HG03175 (cell line): ENCODE data around the gene NBDY.
"Not testable (repeated sequence)": the region's sequence is repeated elsewhere in the genome, so short reads cannot be mapped to it uniquely, and the experiment has no call there.

Source experiments
- ATAC-seq: cut with Tn5 transposase; IDR thresholded peaks from one replicate; pipeline ENCODE4 v1.9.1; 2021; ENCODE audit warnings: mild to moderate bottlenecking, moderate library complexity; ENCODE audit not compliant: unreplicated experiment

NBDY gene

DNA sequence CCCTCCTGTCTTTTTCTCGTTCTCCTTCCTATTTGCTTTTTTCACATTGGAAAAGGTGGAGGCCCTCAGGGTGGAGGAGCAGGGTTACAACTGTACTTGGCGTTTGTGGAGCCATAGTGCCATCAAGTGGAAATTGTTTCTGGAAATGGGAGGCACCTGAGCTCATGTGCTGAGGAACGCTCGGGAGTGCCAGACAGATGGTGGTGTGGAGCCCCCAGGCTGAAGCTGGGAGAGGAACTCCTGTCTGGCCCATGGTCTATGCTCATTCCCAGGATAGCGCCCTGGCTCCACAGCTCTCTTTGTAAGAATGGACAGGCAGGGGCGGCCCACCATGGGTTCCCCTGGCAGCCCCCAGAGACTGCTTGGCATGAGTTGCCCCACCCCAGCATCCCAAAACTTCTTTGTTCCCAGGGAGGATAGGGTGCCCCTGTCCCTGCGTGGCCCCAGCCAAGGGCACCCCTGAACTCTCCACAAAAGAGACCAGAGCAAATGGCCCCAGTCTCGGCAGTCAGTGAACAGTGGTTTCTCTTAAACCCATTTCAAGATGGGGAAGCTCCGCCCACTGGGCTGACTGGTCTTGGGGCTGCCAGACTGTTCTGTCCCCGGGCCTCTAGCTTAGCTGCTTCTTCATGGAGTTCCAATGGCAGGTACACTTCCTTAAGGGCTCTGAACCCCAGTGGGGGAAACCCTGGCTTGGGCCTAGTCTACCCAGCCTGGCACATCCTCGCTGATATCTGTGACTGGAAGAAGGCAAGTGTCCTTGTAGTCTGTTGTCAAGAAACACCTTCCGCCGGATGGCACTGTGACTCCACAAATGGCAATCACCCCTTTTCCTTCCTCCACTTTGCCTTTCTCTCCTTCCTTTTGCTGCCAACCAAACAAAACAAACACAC is 70.1 kb downstream of the NBDY start:
- ATAC-seq = no peak

DNA sequence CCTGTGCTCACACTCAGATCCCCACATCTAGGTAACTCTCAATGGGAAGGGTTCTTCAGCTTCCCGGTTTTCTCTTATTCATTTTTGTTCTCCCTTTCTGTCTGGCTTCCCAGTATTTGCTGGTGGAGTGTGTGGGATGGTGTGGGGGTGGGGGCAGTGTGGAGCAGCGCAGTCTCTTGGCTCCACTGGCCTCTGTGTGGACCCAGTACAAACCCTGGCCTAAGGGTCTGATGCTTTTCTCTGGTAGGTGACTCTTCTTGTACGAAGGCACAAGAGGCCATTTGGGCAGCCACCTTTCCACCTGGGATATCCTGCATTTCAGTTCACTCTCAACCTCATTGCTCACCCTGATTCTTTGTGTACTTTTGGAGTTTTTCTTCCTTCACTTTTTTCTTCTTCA is 71.3 kb downstream of the NBDY start:
- ATAC-seq = no peak

DNA sequence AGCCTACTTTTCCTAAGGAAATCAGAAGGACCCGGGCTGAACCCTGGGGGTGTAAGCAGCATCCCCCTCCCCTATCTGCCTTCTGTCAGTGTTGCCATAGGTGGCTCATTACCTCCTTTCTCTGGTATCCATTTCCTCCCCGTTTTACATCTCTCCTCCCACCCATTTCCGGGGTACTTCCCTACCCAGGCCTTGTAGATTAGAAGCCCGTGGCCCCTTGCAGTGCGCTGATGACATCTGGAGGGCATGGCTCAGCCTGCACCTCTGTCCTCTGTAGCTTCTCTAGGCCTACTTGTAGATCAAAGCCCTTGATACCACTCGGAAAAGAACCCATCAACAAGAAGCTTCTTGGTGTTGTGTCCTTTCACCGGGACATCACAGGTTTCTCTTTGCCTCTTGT is 71.8 kb downstream of the NBDY start:
- peak; percentile 85 for ATAC-seq

DNA sequence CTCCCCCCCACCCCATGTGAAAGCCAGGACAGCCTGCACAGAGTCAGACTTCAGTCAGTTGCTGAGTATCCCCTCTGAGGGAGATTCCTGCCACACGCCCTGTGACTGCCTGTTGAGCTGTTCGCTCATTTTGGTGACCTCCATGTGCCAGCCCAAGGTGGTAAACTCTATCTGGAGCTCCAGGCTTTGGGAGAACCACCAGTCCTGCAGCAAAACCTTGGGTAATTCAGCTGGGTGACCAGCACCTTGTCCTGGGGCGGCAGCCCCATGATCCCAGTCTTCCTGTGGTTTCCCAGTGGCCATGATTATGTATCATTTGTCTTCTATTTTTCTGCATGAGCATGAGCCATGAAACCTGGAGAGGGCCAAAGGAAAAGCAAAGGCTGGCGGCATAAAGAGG is 73.4 kb downstream of the NBDY start:
- ATAC-seq = no peak

DNA sequence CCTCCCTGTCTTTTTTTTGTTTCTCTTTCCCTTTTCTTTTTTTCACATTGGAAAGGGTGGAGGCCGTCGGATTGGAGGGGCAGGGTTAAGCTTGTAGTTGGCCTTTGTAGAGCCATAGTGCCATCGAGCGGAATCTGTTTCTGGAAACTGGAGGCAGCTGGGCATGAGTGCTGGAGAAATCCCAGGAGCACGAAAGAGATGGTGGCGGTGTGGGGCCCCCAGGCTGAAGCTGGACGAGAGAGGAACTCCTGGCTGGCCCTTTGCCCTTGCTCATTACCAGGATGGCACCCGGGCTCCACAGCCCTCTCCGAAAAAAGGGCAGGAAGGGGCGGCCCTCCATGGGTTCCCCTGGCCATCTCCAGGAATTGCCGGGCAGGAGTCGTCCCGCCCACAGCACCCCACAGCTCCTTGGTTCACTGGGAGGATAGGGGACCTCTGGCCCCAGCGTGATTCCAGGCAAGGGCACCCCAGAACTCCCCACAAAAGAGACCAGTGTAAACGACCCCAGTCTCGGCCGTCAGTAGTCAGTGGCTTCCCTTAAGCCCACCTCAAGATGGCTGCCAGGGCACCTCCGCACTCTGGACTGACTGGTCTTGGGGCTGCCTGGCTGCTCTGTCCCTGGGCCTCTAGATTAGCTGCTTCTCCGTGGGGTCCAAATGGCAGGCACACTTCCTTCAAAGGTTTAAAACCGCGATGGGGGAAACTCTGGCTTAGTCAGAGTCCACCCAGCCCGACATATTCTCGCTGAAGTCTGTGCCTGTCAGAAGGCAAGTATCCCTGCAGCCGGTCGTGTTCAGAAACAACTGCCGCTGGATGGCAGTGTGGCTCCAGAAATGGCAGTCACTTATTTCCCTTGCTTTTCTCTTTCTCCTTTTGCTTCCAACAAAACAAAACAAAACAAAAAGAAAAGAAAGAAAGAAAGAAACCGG is 74.1 kb downstream of the NBDY start:
- no peak for ATAC-seq

DNA sequence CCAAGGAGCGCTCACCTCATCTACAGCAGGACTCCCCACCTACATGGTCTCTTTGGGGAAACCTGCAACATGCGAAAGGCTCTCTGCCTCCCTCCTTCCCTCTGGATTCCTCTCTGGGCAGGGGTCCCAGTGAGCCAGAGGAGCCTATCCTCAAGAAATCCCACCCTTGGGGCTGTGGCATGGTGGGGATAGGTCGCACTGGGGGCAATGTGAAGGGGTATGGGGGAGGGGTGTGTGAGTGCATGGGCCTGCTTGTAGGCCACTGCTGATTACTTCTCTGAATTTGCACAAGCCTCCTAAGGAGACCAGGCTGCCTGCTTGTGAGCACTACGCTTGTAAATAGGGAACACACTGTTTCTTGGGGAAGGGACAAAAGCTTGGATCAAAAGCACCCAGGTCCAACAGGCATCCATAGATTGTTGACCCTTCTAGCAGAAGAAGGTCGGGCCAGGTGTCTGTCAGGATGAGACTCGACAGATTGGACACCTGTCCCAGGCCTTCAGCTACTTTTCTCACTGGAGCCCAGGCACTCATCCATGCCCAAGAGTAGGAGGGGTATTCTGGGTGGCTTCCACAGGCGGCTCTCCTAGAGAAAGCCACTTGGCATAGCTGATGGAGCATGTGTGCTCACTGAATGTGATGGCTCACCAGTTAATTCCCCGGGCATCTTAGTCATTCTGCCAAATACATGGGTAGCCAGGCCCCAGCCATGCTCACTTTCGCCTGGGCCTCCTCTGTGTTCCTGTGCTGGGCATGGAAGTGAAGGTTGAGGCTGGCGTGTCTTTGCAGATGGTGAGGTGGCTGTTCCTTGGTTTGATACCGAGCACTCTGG is 75.0 kb downstream of the NBDY start:
- no peak for ATAC-seq

DNA sequence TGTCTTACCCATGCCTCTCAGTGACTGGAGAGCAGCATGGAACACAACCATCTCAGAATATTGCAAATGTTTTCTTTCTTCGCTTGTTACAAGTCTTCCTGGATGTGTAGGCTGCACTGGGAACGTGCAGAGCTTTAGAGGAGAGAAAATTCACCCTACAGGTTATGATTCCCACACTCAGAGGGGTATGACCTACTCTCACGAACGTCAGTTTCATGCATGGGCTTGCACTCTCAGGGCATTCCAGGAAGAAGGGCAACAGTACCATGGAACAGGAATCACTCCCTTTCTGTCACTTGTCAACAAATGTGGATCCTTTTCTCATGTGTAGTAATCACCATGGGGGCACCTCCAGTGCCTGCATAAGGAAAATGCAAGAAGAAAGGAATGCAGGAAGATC is 75.8 kb downstream of the NBDY start:
- no peak for ATAC-seq

DNA sequence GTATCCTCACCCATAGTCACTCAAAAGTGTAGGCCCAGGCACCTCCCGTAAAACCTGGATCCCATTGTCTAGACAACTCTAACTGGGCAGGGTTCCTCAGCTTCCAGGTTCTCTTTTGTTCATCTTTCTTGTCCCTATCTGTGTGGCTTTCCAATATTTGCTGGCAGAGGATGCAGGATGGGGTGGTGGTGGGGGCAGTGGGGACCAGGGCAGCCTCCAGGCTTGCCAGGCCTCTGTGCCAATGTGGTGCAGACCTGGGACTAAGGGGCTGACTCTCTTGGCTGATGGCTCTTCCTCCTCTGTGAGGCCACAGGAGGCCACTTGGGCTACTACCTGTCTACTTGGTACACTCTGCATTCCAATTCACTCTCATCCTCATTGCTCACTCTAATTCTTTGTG is 76.4 kb downstream of the NBDY start:
- no peak for ATAC-seq

DNA sequence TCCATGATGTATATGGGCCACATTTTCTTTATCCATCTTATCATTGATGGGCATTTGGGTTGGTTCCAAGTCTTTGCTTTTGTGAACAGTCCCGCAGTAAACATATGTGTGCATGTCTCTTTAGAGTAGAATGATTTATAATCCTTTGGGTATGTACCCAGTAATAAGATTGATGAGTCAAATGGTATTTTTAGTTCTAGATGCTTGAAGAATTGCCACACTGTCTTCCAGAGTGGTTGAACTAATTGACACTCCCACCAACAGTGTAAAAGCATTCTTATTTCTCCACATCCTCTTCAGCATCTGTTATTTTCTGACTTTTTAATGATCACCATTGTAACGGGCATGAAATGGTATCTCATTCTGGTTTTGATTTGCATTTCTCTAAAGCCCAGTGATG is 77.1 kb downstream of the NBDY start:
- ATAC-seq = not testable (repeated sequence)

DNA sequence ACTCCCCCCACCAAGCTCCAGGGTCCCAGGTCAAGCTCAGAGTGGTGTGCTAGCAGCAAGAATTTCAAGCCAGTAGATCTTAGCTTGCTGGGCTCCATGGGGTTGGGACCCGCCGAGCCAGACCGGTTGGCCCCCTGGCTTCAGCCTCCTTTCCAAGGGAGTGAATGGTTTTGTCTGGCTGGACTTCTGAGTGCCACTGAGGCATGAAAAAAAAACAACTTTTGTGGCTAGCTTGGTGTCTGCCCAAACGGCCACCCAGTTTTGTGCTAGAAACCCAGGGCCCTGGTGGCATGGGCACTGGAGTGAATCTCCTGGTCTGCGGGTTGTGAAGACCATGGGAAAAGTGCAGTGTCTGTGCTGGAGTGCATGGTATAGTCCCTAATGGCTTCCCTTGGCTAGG is 82.6 kb downstream of the NBDY start:
- ATAC-seq = no peak

DNA sequence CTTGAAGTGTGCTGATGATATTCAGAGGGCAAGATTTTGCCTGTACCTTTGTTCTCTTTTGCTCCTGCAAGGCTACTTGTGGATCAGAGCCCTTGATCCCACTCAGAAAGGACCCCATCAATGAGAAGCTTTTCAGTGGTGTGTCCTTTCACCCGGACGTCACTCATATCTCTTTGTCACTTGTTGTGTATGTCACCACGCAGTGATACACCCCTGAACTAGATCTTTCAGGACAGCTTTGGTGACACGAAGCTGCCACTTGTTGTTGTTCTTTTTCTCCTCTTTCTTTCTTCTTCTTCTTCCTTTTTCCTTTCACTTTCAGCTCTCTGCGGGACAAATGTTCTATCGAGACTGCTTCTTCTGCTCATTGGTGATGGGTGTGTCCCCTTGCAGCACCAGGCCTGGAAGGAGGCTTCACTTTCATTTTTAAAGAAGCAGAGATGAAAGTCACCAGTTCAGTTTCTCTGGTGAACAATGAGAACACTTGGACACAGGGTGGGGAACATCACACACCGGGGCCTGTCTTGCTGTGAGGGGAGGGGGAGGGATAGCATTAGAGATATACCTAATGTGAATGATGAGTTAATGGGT is 83.6 kb downstream of the NBDY start:
- ATAC-seq = peak; percentile 89

DNA sequence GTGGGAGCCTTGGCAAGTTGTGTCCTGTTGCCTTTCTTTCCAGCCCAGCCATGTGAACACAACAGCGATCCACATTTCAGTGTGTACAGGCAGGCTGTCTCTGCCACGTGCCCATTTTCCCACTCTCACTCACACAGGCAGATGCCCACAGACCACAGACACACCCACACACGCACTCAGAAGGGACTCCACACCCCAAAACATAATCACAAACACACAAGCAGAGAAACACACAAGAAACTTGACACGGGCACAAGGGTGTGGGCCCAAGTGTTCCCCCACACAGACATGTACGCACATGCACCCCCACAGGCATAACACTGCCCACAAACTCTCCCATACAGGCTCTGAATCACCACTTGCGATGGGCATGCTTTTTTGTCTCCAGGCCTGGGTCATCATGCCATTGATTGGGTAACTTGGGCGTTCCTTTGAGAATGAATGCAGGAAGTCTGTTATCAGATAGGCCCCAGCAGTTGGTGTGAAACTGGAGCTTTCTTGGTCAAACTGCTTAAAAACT is 84.3 kb downstream of the NBDY start:
- ATAC-seq = peak; percentile 51

DNA sequence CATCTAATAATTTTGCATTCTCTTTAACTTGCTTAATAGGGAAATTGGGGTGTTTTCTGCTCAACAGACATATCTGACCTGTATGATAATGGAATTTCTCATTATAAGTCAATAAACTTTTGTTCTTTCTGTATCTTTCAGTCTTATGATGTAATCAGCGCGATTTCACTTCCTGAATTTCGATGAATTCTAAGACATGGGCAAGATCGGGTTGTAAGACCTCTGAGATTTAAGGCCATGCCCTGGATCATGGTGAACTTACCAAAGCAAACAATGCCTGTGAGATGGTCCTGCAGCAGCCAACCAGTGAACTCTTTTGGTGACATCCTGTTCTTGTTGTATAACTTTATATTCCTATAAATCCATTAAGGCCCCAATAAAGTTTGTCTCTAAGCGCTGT is 88.1 kb downstream of the NBDY start:
- no peak for ATAC-seq

DNA sequence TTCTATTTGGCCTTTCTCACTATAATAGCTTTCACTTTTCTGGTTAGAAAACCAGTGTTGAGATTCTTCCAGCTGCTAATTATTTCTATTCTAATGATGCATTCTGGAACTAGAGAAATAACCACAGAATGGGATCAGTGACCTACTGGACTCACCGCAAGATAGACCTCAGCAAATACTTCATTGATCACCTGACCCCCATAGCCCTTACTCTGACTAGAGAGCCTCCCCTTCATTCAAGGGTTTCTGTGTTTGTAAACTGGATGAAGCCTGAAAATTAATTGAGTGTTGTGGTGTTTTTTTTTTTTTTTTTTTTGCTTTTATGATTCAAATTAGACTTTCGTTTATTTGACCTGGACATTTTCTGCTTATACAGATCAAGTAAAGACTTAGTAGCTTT is 97.0 kb downstream of the NBDY start:
- ATAC-seq = no peak

DNA sequence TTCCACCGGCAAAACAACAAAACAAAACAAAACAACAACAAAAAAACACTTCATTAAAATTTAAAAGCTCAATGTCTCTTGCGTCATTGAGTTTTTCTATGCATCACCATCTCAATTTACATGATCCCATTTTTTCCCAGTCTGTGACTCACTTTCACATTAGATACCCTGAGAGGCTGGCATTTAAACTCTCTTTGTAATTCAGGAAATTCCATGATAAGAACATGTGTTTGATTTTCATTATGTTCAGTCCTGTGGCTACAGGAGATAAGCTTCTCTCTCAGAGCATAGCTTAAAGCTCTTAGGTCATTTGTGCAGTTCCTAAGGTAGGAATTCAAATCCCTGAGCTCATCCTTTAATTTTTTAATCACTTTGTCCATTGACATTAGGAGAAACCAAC is 104.6 kb downstream of the NBDY start:
- ATAC-seq = no peak

DNA sequence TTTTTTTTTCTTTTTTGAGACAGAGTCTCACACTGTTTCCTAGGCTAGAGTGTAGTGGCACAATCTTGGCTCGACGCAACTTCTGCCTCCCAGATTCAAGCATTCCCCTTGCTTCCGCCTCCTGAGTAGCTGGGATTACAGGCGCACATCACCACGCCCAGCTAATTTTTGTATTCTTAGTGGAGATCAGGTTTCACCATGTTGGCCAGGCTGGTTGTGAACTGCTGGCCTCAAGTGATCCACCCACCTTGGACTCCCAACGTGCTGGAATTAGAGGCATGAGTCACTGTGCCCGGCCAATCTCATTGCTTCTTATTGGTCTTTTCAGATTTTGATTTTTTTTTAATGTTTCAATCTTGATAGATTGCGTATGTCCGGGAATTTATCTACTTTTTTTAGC is 124.4 kb downstream of the NBDY start:
- no peak for ATAC-seq

DNA sequence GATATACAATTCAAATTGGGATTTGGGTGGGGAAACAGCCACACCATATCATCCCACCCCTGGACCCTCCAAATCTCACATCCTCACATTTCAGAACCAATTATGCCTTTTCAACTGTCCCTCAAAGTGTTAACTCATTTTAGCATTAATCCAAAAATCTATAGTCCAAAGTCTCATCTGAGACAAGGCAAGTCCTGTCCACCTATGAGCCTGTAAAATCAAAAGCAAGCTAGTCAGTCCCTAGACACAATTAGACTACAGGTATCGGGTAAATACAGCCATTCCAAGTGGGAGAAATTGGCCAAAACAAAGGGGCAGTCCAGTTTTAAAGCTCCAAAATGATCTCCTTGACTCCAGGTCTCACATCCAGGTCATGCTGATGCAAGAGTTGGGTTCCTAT is 128.0 kb downstream of the NBDY start:
- no peak for ATAC-seq

DNA sequence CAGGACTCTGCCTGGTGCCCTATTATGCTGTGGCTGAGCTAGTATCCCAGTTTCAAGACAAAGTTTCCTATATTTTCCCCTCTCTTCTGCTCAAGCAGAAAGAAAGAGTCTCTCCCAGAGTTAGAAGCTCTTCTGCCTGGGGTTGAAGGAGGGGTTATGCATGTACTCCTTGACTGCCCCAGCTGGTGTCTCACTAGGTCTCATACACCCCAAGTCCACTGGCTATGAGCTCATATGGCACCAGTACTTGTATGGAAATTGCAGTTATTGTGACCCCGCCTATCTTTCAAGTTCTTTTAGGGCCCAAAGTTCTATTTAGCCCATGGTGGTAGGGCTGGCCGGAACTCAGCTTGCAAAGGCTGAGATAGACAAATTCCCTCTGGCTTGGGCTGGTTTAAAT is 131.8 kb downstream of the NBDY start:
- no peak for ATAC-seq
